SK-N-SH (cell line): ENCODE results near the gene ALAD. TPM values are rescaled to one million over a fixed set of nuclear protein-coding genes. Genes with fewer than 3 reads are reported as not detected.

Experiments used
- CTCF ChIA-PET: fragments of 300-600, 350-600 bp; formaldehyde crosslinking; extraction: SDS; loops from one replicate; lab custom pipeline; 2021; lab: Yijun Ruan, JAX
- POLR2A ChIA-PET: fragments of 350-600 bp; sonication (Branson Sonifier 250); formaldehyde crosslinking; extraction: SDS; loops from one replicate; lab custom pipeline; 2020; ENCODE audit warnings: antibody characterized with exemption, inconsistent platforms; lab: Yijun Ruan, JAX
- DNase-seq: peaks from one replicate; pipeline ENCODE4 v3.0.0; 2012
- H2AFZ ChIP-seq: fragments of 200-600 bp; sonication (generic); 2 replicates; pipeline ENCODE4 v1.8.1; 2016; ENCODE audit warnings: antibody characterized with exemption, mild to moderate bottlenecking, low read depth
- H3F3A ChIP-seq: fragments of 200-600 bp; sonication (generic); replicated peaks from 2 replicates; pipeline ENCODE3; 2016; ENCODE audit warnings: antibody characterized with exemption, mild to moderate bottlenecking; ENCODE audit not compliant: insufficient read depth
- H3K27ac ChIP-seq, 2 experiments: fragments of 200-500 bp in 1 of 2; fragments of 200-600 bp in 1 of 2; sonication (Bioruptor generic) in 1 of 2; sonication (generic), shearing (Covaris generic) in 1 of 2; 2 replicates each; pipeline versions ENCODE4 v1.5.1 to v1.6.1; 2014 to 2016; ENCODE audit warnings: low read depth in 2 of 2, inconsistent platforms in 1 of 2, low read length in 1 of 2, mild to moderate bottlenecking in 1 of 2, mixed read lengths in 1 of 2
- H3K27me3 ChIP-seq: fragments of 200-600 bp; sonication (generic), shearing (Covaris generic); 2 replicates; pipeline ENCODE4 v1.6.1; 2016; ENCODE audit warnings: mixed run types; ENCODE audit not compliant: insufficient read depth
- H3K36me3 ChIP-seq, 2 experiments: fragments of 200-500 bp in 1 of 2; fragments of 200-600 bp in 1 of 2; sonication (Bioruptor generic) in 1 of 2; sonication (generic) in 1 of 2; replicated peaks in 1 of 2; 2 replicates each; pipeline versions ENCODE3 to v1.5.1; 2014 to 2016; ENCODE audit warnings: low read length in 1 of 2, mild to moderate bottlenecking in 1 of 2; ENCODE audit not compliant: insufficient read depth in 2 of 2, control insufficient read depth in 1 of 2
- H3K4me1 ChIP-seq, 2 experiments: fragments of 200-500 bp in 1 of 2; fragments of 200-600 bp in 1 of 2; sonication (Bioruptor generic) in 1 of 2; sonication (generic), shearing (Covaris generic) in 1 of 2; 2 replicates each; pipeline versions ENCODE4 v1.5.1 to v1.6.1; 2014 to 2016; ENCODE audit warnings: low read depth in 1 of 2, low read length in 1 of 2, mixed run types in 1 of 2; ENCODE audit not compliant: insufficient read depth in 2 of 2, control insufficient read depth in 1 of 2
- H3K4me2 ChIP-seq: fragments of 200-600 bp; sonication (generic), shearing (Covaris generic); 2 replicates; pipeline ENCODE4 v1.6.1; 2017; ENCODE audit warnings: mixed run types
- H3K4me3 ChIP-seq, 2 experiments: fragments of 200-500 bp in 1 of 2; fragments of 200-600 bp in 1 of 2; sonication (Bioruptor generic) in 1 of 2; sonication (generic), shearing (Covaris generic) in 1 of 2; 2 replicates each; pipeline versions ENCODE4 v1.5.1 to v1.8.1; 2014 to 2016; ENCODE audit warnings: low read depth in 2 of 2, inconsistent platforms in 1 of 2, low read length in 1 of 2, mild to moderate bottlenecking in 1 of 2, mixed read lengths in 1 of 2, moderate library complexity in 1 of 2
- H3K79me2 ChIP-seq: fragments of 200-600 bp; sonication (generic); 2 replicates; pipeline ENCODE4 v1.8.1; 2017; ENCODE audit warnings: mild to moderate bottlenecking; ENCODE audit not compliant: insufficient read depth
- H3K9ac ChIP-seq: fragments of 200-600 bp; sonication (generic); 2 replicates; pipeline ENCODE4 v1.6.1; 2017; ENCODE audit warnings: mixed run types
- H3K9me2 ChIP-seq: fragments of 200-600 bp; sonication (generic); 2 replicates; pipeline ENCODE4 v1.6.1; 2017; ENCODE audit warnings: mixed run types
- H3K9me3 ChIP-seq: fragments of 200-600 bp; sonication (generic); 2 replicates; pipeline ENCODE4 v1.6.1; 2017; ENCODE audit warnings: mixed run types, mild to moderate bottlenecking, moderate library complexity
- H4K20me1 ChIP-seq: fragments of 200-600 bp; sonication (generic); 2 replicates; pipeline ENCODE4 v1.6.1; 2017; ENCODE audit warnings: mild to moderate bottlenecking, mixed run types; ENCODE audit not compliant: insufficient read depth
- CHD2 ChIP-seq: fragments of 150-350 bp; IDR thresholded peaks from 2 replicates; pipeline ENCODE4 v1.6.1; 2018; ENCODE audit warnings: low read length; ENCODE audit not compliant: partially characterized antibody
- ELF1 ChIP-seq: IDR thresholded peaks from 2 replicates; pipeline ENCODE4 v1.4.0; 2012
- EP300 ChIP-seq, 2 experiments: IDR thresholded peaks; 2 replicates each; pipeline versions ENCODE4 v1.4.0 to v1.6.1; 2012; ENCODE audit warnings: borderline replicate concordance in 1 of 2, low read depth in 1 of 2, low read length in 1 of 2
- EZH2phosphoT487 ChIP-seq: fragments of 200-600 bp; sonication (generic); IDR thresholded peaks from 2 replicates; pipeline ENCODE4 v1.6.1; 2017; ENCODE audit warnings: low read depth, mixed run types, mild to moderate bottlenecking, antibody characterized with exemption, moderate library complexity, borderline replicate concordance
- FOSL2 ChIP-seq: IDR thresholded peaks from 2 replicates; pipeline ENCODE4 v1.4.0; 2012; ENCODE audit warnings: low read depth, mild to moderate bottlenecking, moderate library complexity, borderline replicate concordance
- FOXM1 ChIP-seq: IDR thresholded peaks from 2 replicates; pipeline ENCODE4 v1.4.0; 2012; ENCODE audit warnings: low read depth, mild to moderate bottlenecking
- GATA2 ChIP-seq: sonication (generic); formaldehyde crosslinking; IDR thresholded peaks from 2 replicates; pipeline ENCODE4 v1.5.0; 2020; ENCODE audit warnings: mild to moderate bottlenecking, missing genetic modification reagents
- IRF3 ChIP-seq: fragments of 150-350 bp; IDR thresholded peaks from 2 replicates; pipeline ENCODE4 v1.6.1; 2016; ENCODE audit warnings: mild to moderate bottlenecking, low read depth, low read length
- MEF2A ChIP-seq: IDR thresholded peaks from 2 replicates; pipeline ENCODE4 v1.4.0; 2012; ENCODE audit warnings: low read depth, borderline replicate concordance
- MXI1 ChIP-seq: IDR thresholded peaks from 2 replicates; pipeline ENCODE4 v1.6.1; 2012; ENCODE audit warnings: mild to moderate bottlenecking, low read depth, low read length, improper control_type of control experiment
- NFIC ChIP-seq: IDR thresholded peaks from 2 replicates; pipeline ENCODE4 v1.4.0; 2012; ENCODE audit warnings: borderline replicate concordance
- NRF1 ChIP-seq: IDR thresholded peaks from 2 replicates; pipeline ENCODE4 v1.6.1; 2012; ENCODE audit warnings: low read depth, mild to moderate bottlenecking, low read length
- POLR2AphosphoS5 ChIP-seq: IDR thresholded peaks from 2 replicates; pipeline ENCODE4 v1.6.1; 2012; ENCODE audit warnings: low read depth, low read length
- RCOR1 ChIP-seq: fragments of 150-350 bp; IDR thresholded peaks from 2 replicates; pipeline ENCODE4 v1.6.1; 2017; ENCODE audit warnings: antibody characterized with exemption, low read length
- RFX5 ChIP-seq: IDR thresholded peaks from 2 replicates; pipeline ENCODE4 v1.6.1; 2012; ENCODE audit warnings: mild to moderate bottlenecking, improper control_type of control experiment, low read length
- TAF1 ChIP-seq: IDR thresholded peaks from 2 replicates; pipeline ENCODE4 v1.6.1; 2012; ENCODE audit warnings: low read depth, mild to moderate bottlenecking, low read length, moderate library complexity, borderline replicate concordance
- USF2 ChIP-seq: fragments of 150-350 bp; IDR thresholded peaks from 2 replicates; pipeline ENCODE4 v1.6.1; 2017; ENCODE audit warnings: antibody characterized with exemption, low read length, low read depth, borderline replicate concordance
- YY1 ChIP-seq: IDR thresholded peaks from 2 replicates; pipeline ENCODE4 v1.4.0; 2012; ENCODE audit warnings: low read depth, mild to moderate bottlenecking
- WGBS: methylation state at CpG from one replicate; pipeline ENCODE4 v1.1.6; 2017; ENCODE audit warnings: low lambda C conversion rate; 5-methylcytosine and 5-hydroxymethylcytosine counted together
- polyA plus RNA-seq, 3 experiments: library from polyadenylated mRNA; depleted of rRNA; stranded (reverse); fragments of >200 nt; gene quantifications; 2 replicates each; pipeline ENCODE4 v1.2.3, GENCODE V29; 2012
- TF ChIP-seq, protein P1 (sequence below): IDR thresholded peaks from 2 replicates; pipeline ENCODE4 v1.4.0; 2012; ENCODE audit warnings: low read depth, borderline replicate concordance
- TF ChIP-seq, protein P2 (sequence below): IDR thresholded peaks from 2 replicates; pipeline ENCODE4 v1.6.1; 2012; ENCODE audit warnings: mild to moderate bottlenecking, low read depth, low read length, moderate library complexity

The ALAD gene
- polyA plus RNA-seq, 1 of the 3 experiments (the other 2 are of a cell fraction) = 10.7 TPM

GRCh38 chr9:113390192-113390960 is 10.7 kb downstream of the ALAD start:
- no peaks in the 10 kb centered on the region for H3K79me2 ChIP-seq
- no peaks in the 10 kb centered on the region for H4K20me1 ChIP-seq
- 96% methylated on average over 14 of the region's 17 CpGs for WGBS
- TF ChIP-seq POLR2AphosphoS5 (no peak), RCOR1 (no peak), EZH2phosphoT487 (no peak), ELF1 (no peak), GATA2 (no peak), FOXM1 (no peak), CHD2 (no peak), EP300 (IDR thresholded peaks at IDR 0.05; ENCODE audit: borderline replicate concordance in 1 of 2, low read depth in 1 of 2, low read length in 1 of 2) (no peak), MXI1 (no peak), NRF1 (no peak), NFIC (no peak), TAF1 (no peak), USF2 (no peak)
- TF ChIP-seq, protein P1, sequence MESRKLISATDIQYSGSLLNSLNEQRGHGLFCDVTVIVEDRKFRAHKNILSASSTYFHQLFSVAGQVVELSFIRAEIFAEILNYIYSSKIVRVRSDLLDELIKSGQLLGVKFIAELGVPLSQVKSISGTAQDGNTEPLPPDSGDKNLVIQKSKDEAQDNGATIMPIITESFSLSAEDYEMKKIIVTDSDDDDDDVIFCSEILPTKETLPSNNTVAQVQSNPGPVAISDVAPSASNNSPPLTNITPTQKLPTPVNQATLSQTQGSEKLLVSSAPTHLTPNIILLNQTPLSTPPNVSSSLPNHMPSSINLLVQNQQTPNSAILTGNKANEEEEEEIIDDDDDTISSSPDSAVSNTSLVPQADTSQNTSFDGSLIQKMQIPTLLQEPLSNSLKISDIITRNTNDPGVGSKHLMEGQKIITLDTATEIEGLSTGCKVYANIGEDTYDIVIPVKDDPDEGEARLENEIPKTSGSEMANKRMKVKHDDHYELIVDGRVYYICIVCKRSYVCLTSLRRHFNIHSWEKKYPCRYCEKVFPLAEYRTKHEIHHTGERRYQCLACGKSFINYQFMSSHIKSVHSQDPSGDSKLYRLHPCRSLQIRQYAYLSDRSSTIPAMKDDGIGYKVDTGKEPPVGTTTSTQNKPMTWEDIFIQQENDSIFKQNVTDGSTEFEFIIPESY = no peak
- peaks cover 4 to 18% of the 10 kb centered on the region in 2 experiments for H3K36me3 ChIP-seq
- no peak overlapping the region for H3K4me3 ChIP-seq
- CTCF ChIA-PET = no interaction called here
- H3K27me3 ChIP-seq = no peaks in the 10 kb centered on the region
- POLR2A ChIA-PET = no interaction called here
- no peak overlapping the region for H3K9ac ChIP-seq
- H2AFZ ChIP-seq = no peak overlapping the region
- H3K9me2 ChIP-seq = no peaks in the 10 kb centered on the region
- DNase-seq = peak; percentile 3
- no peaks in the 10 kb centered on the region for H3F3A ChIP-seq
- no peaks in the 10 kb centered on the region for H3K4me1 ChIP-seq
- no peaks in the 10 kb centered on the region for H3K9me3 ChIP-seq
- no peak overlapping the region for H3K4me2 ChIP-seq
- H3K27ac ChIP-seq = no peak overlapping the region

DNA sequence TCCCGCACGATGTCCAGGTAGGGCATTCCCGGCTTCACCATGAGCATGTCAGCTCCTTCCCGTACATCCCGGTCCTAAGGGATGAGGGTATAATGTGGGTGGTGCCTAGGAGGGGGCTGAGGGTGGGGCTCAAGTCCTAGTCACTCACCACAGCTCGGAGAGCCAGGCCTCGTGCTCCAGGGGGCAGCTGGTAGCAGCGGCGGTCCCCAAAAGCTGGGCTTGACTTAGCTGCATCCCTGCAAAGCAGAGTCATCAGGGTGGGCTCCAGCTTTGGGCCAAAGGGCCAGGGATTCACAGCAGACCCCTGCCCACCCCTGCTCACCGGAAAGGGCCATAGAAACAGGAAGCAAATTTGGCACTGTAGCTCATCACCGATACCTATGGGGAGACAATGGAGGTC is 11.6 kb downstream of the ALAD start:
- Histone ChIP-seq H3K9me3 (no peaks in the 10 kb centered on the region), H3K36me3 (peaks cover 4 to 18% of the 10 kb centered on the region in 2 experiments), H3K9ac (no peak overlapping the region), H3K27me3 (no peaks in the 10 kb centered on the region), H3K27ac (no peak overlapping the region), H2AFZ (no peak overlapping the region), H3K79me2 (no peaks in the 10 kb centered on the region), H3K9me2 (no peaks in the 10 kb centered on the region), H3K4me2 (no peak overlapping the region), H3K4me1 (no peaks in the 10 kb centered on the region), H4K20me1 (no peaks in the 10 kb centered on the region), H3K4me3 (no peak overlapping the region), H3F3A (no peaks in the 10 kb centered on the region)
- 98% methylated on average over 10 of the region's 11 CpGs for WGBS
- no peak for DNase-seq
- ChIA-PET POLR2A (no interaction called here), CTCF (no interaction called here)
- TF ChIP-seq FOSL2 (no peak), RFX5 (no peak), YY1 (no peak), POLR2AphosphoS5 (no peak), MXI1 (no peak), MEF2A (no peak), CHD2 (no peak), IRF3 (no peak), GATA2 (no peak)
- TF ChIP-seq, protein P2, sequence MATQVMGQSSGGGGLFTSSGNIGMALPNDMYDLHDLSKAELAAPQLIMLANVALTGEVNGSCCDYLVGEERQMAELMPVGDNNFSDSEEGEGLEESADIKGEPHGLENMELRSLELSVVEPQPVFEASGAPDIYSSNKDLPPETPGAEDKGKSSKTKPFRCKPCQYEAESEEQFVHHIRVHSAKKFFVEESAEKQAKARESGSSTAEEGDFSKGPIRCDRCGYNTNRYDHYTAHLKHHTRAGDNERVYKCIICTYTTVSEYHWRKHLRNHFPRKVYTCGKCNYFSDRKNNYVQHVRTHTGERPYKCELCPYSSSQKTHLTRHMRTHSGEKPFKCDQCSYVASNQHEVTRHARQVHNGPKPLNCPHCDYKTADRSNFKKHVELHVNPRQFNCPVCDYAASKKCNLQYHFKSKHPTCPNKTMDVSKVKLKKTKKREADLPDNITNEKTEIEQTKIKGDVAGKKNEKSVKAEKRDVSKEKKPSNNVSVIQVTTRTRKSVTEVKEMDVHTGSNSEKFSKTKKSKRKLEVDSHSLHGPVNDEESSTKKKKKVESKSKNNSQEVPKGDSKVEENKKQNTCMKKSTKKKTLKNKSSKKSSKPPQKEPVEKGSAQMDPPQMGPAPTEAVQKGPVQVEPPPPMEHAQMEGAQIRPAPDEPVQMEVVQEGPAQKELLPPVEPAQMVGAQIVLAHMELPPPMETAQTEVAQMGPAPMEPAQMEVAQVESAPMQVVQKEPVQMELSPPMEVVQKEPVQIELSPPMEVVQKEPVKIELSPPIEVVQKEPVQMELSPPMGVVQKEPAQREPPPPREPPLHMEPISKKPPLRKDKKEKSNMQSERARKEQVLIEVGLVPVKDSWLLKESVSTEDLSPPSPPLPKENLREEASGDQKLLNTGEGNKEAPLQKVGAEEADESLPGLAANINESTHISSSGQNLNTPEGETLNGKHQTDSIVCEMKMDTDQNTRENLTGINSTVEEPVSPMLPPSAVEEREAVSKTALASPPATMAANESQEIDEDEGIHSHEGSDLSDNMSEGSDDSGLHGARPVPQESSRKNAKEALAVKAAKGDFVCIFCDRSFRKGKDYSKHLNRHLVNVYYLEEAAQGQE = no peak
